ENCODE data around the gene FBRSL1. TPM values are rescaled to one million over a fixed set of nuclear protein-coding genes. Genes with fewer than 3 reads are reported as not detected.

Gene FBRSL1
- total RNA-seq, 2 experiments from 2014 or later, result 53.1 to 55.9 TPM

- H3K27ac Mint-ChIP-seq, result no peak overlapping the region
- peaks cover 19% of the 10 kb centered on the region for H3K4me1 Mint-ChIP-seq
- no peaks in the 10 kb centered on the region for H3K36me3 Mint-ChIP-seq
- no peaks in the 10 kb centered on the region for H3K27me3 Mint-ChIP-seq
- no peaks in the 10 kb centered on the region for H3K9me3 Mint-ChIP-seq
- H3K4me3 Mint-ChIP-seq, result no peak overlapping the region
- DNase-seq, result no peak
Measured at GRCh38 chr12:132483208-132483607, 6.7 kb upstream of the FBRSL1 start.

DNA sequence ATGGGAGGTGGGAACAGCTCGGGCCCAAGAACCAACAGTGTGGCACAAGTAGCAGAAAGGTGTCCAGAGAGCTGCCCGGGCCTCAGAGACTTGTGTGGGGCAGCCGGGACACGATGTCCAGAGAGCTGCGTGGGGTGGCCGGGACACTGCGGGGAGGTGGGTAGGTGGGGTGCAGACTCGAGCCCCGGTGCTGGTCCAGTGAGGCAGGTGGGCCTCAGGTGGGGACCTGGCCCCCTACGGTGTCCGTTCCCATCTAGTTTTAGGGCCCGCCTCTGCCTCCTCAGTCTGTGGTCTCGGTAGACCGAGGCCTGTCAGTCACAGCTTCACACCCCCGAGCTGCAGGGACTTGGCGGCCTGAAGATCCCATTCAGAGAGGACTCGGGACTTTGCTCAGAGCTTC is 6.3 kb upstream of the FBRSL1 start:
- H3K4me1 Mint-ChIP-seq, result peaks cover 21% of the 10 kb centered on the region
- H3K4me3 Mint-ChIP-seq, result no peak overlapping the region
- no peaks in the 10 kb centered on the region for H3K9me3 Mint-ChIP-seq
- no peaks in the 10 kb centered on the region for H3K36me3 Mint-ChIP-seq
- no peak for DNase-seq
- H3K27ac Mint-ChIP-seq, result no peak overlapping the region
- no peaks in the 10 kb centered on the region for H3K27me3 Mint-ChIP-seq

- no peaks in the 10 kb centered on the region for H3K36me3 Mint-ChIP-seq
- no peaks in the 10 kb centered on the region for H3K27me3 Mint-ChIP-seq
- H3K9me3 Mint-ChIP-seq, result no peaks in the 10 kb centered on the region
- peaks cover 25% of the 10 kb centered on the region for H3K4me1 Mint-ChIP-seq
- H3K4me3 Mint-ChIP-seq, result no peak overlapping the region
- H3K27ac Mint-ChIP-seq, result no peak overlapping the region
- DNase-seq, result no peak
Measured at GRCh38 chr12:132484183-132484890, 5.6 kb upstream of the FBRSL1 start.

DNA sequence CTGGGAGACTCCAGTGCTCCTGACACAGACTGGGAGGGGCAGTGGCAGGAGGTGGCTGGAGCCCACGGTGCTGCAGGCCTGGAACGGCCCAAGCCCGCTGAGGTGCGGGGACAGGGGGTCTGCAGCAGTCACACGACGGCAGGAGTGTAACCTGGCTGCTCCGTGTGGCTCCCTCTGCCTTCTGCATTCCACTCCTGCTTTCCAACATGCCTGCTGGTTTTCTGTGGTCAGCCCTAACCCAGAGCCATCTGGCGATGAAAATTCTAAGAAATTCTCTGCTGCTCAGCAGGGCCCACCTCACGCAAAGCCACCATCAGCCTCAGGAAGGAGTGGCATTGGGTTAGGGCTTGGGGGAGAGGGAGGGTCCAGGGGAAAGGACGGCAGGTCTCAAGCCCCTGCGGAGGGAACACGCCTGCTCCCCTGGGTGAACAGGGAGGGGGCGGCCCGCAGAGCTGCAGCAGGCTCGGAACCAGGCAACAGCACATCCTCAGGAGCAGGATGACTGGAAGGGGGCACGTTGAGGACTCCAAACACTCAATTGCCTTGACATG is 5.0 kb upstream of the FBRSL1 start:
- Mint-ChIP-seq H3K4me3 (no peak overlapping the region), H3K36me3 (no peaks in the 10 kb centered on the region), H3K9me3 (no peaks in the 10 kb centered on the region), H3K27ac (no peak overlapping the region), H3K4me1 (peaks cover 25% of the 10 kb centered on the region), H3K27me3 (no peaks in the 10 kb centered on the region)
- DNase-seq, result no peak

DNA sequence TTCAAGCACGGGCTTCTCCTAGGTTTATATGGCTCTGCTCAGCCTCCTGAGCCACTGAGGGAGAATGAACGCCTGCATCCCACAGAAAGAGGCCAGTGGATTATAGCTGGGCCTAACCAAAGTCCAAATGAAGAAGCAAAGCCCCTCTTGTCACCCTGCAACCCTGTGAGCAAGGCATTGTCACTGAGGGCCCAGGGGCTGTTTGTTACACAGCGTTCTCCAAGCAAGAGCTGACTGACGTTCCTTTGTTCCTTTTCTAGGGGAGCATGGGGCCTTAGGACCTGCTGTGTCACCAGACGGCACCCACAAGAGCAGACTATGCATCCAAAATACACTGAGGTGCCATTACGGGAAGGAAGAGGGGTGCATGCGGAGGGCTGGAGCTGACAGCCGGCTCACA is 4.3 kb upstream of the FBRSL1 start:
- no peaks in the 10 kb centered on the region for H3K27me3 Mint-ChIP-seq
- H3K27ac Mint-ChIP-seq, result no peak overlapping the region
- no peaks in the 10 kb centered on the region for H3K36me3 Mint-ChIP-seq
- DNase-seq, result no peak
- H3K9me3 Mint-ChIP-seq, result no peaks in the 10 kb centered on the region
- no peak overlapping the region for H3K4me3 Mint-ChIP-seq
- peaks cover 25% of the 10 kb centered on the region for H3K4me1 Mint-ChIP-seq

GRCh38 chr12:132486168-132486567 is 3.8 kb upstream of the FBRSL1 start:
- Mint-ChIP-seq H3K27ac (peak overlapping the region; percentile 34), H3K27me3 (no peaks in the 10 kb centered on the region), H3K4me1 (peaks cover 27% of the 10 kb centered on the region), H3K9me3 (no peaks in the 10 kb centered on the region), H3K36me3 (no peaks in the 10 kb centered on the region), H3K4me3 (no peak overlapping the region)
- DNase-seq, result no peak

DNA sequence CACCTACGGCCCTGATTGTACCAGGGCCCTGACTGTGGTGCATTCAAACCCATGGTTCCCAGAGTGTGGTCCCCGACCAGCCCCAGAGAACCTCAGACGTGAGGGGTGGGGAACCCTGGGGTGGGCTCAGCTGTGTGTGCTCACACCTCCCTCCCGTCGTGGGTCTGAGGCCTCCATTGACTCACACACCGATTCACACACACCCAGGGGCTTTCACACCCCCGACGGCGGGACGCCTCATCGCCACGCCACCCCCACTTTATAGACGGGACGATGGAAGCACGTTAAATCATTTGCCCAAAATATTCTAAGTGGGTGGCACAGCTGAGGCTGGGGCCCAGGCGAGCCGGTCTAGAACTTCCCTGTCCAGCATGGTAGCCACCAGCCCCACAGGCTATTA is 3.4 kb upstream of the FBRSL1 start:
- peaks cover 30% of the 10 kb centered on the region for H3K4me1 Mint-ChIP-seq
- H3K4me3 Mint-ChIP-seq, result no peak overlapping the region
- no peaks in the 10 kb centered on the region for H3K36me3 Mint-ChIP-seq
- H3K27me3 Mint-ChIP-seq, result no peaks in the 10 kb centered on the region
- no peak overlapping the region for H3K27ac Mint-ChIP-seq
- H3K9me3 Mint-ChIP-seq, result no peaks in the 10 kb centered on the region
- DNase-seq, result no peak

- DNase-seq, result no peak
- Mint-ChIP-seq H3K9me3 (no peaks in the 10 kb centered on the region), H3K4me3 (no peak overlapping the region), H3K36me3 (peaks cover 2% of the 10 kb centered on the region), H3K27ac (peak overlapping the region; percentile 82), H3K4me1 (peaks cover 36% of the 10 kb centered on the region), H3K27me3 (no peaks in the 10 kb centered on the region)
Measured at GRCh38 chr12:132487311-132487741, 2.6 kb upstream of the FBRSL1 start.

GRCh38 chr12:132488127-132489077 is 1.5 kb upstream of the FBRSL1 start:
- peak; percentile 34 for DNase-seq
- peaks cover 45% of the 10 kb centered on the region for H3K4me1 Mint-ChIP-seq
- peak overlapping the region; percentile 82 for H3K27ac Mint-ChIP-seq
- peaks cover 2% of the 10 kb centered on the region for H3K36me3 Mint-ChIP-seq
- H3K9me3 Mint-ChIP-seq, result no peaks in the 10 kb centered on the region
- H3K27me3 Mint-ChIP-seq, result no peaks in the 10 kb centered on the region
- peak overlapping the region; percentile 76 for H3K4me3 Mint-ChIP-seq

- DNase-seq, result peak; percentile 75
- Mint-ChIP-seq H3K4me3 (peak overlapping the region; percentile 76), H3K4me1 (peaks cover 51% of the 10 kb centered on the region), H3K36me3 (peaks cover 2% of the 10 kb centered on the region), H3K9me3 (no peaks in the 10 kb centered on the region), H3K27ac (peak overlapping the region; percentile 82), H3K27me3 (no peaks in the 10 kb centered on the region)
Measured at GRCh38 chr12:132489078-132489601, 811 bp upstream of the FBRSL1 start.

DNA sequence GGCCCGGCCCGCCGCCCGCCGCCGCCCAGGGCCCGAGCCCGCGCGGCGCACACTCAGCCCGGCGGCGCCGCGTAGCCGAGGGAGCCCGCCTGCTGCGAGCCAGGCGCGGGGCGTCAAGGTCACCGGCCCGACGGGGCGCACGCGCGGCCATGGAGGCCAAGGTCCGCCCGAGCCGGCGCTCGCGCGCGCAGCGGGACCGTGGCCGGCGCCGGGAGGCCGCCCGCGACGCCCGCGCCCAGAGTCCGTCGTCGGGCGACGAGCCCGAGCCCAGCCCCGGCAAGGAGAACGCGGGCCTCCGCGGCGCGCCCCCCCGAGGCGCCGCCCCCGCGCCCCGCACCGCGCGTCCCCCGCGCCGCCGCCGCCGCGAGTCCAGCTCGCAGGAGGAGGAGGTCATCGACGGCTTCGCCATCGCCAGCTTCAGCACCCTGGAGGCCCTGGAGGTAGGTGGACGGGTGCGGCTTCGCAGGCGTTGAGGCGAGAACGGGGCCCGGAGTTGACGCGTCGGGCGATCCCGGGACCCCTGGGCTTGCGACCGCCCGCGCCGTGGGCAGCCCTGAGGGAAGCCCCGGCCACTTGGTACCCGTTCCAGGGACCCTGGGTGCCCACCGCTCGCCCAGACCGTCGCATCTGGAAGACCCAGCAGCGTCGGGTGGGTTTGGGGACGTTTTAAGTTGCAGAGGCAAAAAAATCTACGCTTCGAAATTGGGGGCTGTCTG is 629 bp downstream of the FBRSL1 start:
- Mint-ChIP-seq H3K9me3 (no peaks in the 10 kb centered on the region), H3K4me3 (peak overlapping the region; percentile 76), H3K27me3 (no peaks in the 10 kb centered on the region), H3K27ac (peak overlapping the region; percentile 79), H3K4me1 (peaks cover 55% of the 10 kb centered on the region), H3K36me3 (peaks cover 2% of the 10 kb centered on the region)
- peak; percentile 47 for DNase-seq

GRCh38 chr12:132491138-132491663 is 1.2 kb downstream of the FBRSL1 start:
- Mint-ChIP-seq H3K9me3 (no peaks in the 10 kb centered on the region), H3K36me3 (peaks cover 2% of the 10 kb centered on the region), H3K4me1 (peaks cover 52% of the 10 kb centered on the region), H3K27me3 (no peaks in the 10 kb centered on the region), H3K27ac (peak overlapping the region; percentile 79), H3K4me3 (peak overlapping the region; percentile 76)
- DNase-seq, result no peak

DNA sequence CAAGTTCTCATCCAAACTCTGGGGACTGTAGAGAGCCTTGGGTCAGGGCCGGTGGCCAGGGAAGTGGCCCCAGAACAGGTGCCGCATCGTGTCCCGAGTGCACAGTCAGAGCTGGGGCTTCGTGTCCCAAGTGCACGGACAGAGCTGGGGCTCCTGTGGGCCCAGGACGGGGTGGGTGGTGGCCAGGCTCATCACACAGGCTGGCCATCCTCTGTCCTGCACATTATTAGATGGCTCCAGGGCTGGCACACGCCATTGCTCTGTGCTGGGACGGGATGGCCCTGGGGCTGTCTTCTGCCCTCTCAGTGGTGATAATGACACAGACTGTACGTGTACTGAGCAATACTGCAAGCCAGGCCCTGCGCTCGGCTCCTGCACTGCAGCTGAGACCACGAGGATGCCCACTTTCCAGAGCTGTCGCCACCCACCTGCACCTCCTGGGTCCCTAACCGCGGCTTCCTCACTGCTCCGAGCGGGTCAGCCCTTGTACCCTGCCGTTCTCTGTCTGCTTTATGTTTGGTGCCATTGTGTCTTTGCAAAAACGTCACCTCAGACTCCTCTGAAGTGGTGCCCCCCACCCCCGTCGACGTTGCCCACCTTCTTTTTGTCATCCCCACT is 1.9 kb downstream of the FBRSL1 start:
- peak overlapping the region; percentile 16 for H3K27ac Mint-ChIP-seq
- peaks cover 2% of the 10 kb centered on the region for H3K36me3 Mint-ChIP-seq
- no peaks in the 10 kb centered on the region for H3K9me3 Mint-ChIP-seq
- peak; percentile 31 for DNase-seq
- H3K4me1 Mint-ChIP-seq, result peaks cover 54% of the 10 kb centered on the region
- no peaks in the 10 kb centered on the region for H3K27me3 Mint-ChIP-seq
- H3K4me3 Mint-ChIP-seq, result peak overlapping the region; percentile 76

DNA sequence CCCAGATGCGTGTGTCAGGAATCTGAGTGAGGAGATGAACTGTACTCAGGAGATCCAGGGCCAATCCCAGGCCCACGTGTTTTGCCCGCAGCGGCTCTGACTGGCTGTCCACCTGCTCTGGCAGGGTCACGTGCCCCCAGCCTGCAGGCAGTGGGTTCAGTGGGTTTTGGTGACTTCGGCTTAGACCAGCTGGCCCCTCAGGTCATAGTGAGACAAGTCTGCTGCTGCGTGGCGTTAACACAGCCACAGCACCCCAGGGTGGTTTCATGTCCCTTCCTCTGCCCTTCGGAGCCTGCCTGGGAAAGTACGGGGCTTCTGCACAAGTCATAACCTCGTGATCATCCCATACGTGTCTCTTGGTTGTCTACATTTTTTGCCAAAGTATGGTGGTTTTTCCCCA is 2.6 kb downstream of the FBRSL1 start:
- Mint-ChIP-seq H3K36me3 (peaks cover 2% of the 10 kb centered on the region), H3K27ac (peak overlapping the region; percentile 16), H3K27me3 (no peaks in the 10 kb centered on the region), H3K4me1 (peaks cover 55% of the 10 kb centered on the region), H3K9me3 (no peaks in the 10 kb centered on the region), H3K4me3 (peak overlapping the region; percentile 76)
- DNase-seq, result peak; percentile 44

Measured in activated naive CD8-positive, alpha-beta T cell treated with anti-CD3 and anti-CD28 coated beads for 36 hours (primary cell).